Measurements from ENCODE around the gene VPS13C. TPM values are rescaled to one million over a fixed set of nuclear protein-coding genes. Genes with fewer than 3 reads are reported as not detected.

VPS13C gene
- total and polyA plus RNA-seq, 2 donors (not counting 3 experiments of a cell fraction or from before 2014, with no cell fraction given), result 10.8 to 60.3 TPM

GRCh38 chr15:62090988-62091387 is 30.7 kb upstream of the VPS13C start:
- H3K27me3 ChIP-seq (ENCODE audit: control insufficient read depth in 2 of 2, insufficient read depth in 2 of 2, low read length in 2 of 2), result no peaks in the 10 kb centered on the region
- H3K9ac ChIP-seq (replicated peaks; ENCODE audit: extremely low read depth, insufficient read depth, low read length), result no peak overlapping the region
- H3K9me1 ChIP-seq (replicated peaks; ENCODE audit: control insufficient read depth, extremely low read depth, insufficient read depth, low read length), result no peaks in the 10 kb centered on the region
- no peak for TF ChIP-seq POLR2A (IDR thresholded peaks at IDR 0.05; ENCODE audit: low read depth, low read length)
- no peak for TF ChIP-seq GATA2 (IDR thresholded peaks at IDR 0.05; ENCODE audit: insufficient read depth, insufficient read length, low read depth, low read length)
- no peak for TF ChIP-seq EZH2 (IDR thresholded peaks at IDR 0.05; ENCODE audit: borderline replicate concordance, low read depth, low read length, severe bottlenecking)
- no peak for TF ChIP-seq MYC (IDR thresholded peaks at IDR 0.05; ENCODE audit: low read depth, low read length)
- no peak for TF ChIP-seq FOS (IDR thresholded peaks at IDR 0.05; ENCODE audit: borderline replicate concordance, insufficient read depth, low read length)
- no peak for TF ChIP-seq POLR2AphosphoS5 (IDR thresholded peaks at IDR 0.05; ENCODE audit: insufficient read depth, low read depth, low read length)
- no peak for TF ChIP-seq JUN (IDR thresholded peaks at IDR 0.05; ENCODE audit: borderline replicate concordance, insufficient read depth, insufficient read length, low read depth)
- no peak for TF ChIP-seq CTCF (IDR thresholded peaks at IDR 0.05; ENCODE audit: extremely low read depth in 1 of 2, insufficient read depth in 1 of 2, low read depth in 1 of 2, low read length in 2 of 2)
- no peak for TF ChIP-seq MAX (IDR thresholded peaks at IDR 0.05; ENCODE audit: insufficient read depth, insufficient read length)
- ChIA-PET CTCF (interaction anchor here (1.1 to 2.4 kb wide), 3 partner anchors 13 to 35 kb away, joined by 4 to 9 read pairs (median 5); no protein-coding TSS in a partner anchor), POLR2A (no interaction called here)
- peaks cover 14% of the 10 kb centered on the region for H3K4me1 ChIP-seq (ENCODE audit: control insufficient read depth, extremely low read depth, insufficient read depth, low read length)
- dilution Hi-C loops (cut with MboI; ENCODE audit: extremely low pct_ligation_motif_present, low sequenced_read_pairs), result no loop called here
- no peaks in the 10 kb centered on the region for H3K9me3 ChIP-seq (replicated peaks; ENCODE audit: control insufficient read depth, insufficient read depth, low read length)
- DNase-seq (ENCODE audit: low read depth, low spot score), result no peak
- no peak overlapping the region for H3K27ac ChIP-seq (ENCODE audit: insufficient read depth, low read depth, low read length)
- H3K79me2 ChIP-seq (ENCODE audit: control insufficient read depth, insufficient read depth, low read length), result no peaks in the 10 kb centered on the region
- no peak for FAIRE-seq
- H3K4me3 ChIP-seq (replicated peaks in 1 of 3; ENCODE audit: insufficient read depth in 1 of 3, low read depth in 1 of 3, low read length in 3 of 3), result no peak overlapping the region
- intact Hi-C loops (cut with micrococcal nuclease), result no loop called here
- no peaks in the 10 kb centered on the region for H3K36me3 ChIP-seq (ENCODE audit: control insufficient read depth in 2 of 2, extremely low read depth in 1 of 2, insufficient read depth in 2 of 2, low read length in 2 of 2)
- no peak overlapping the region for H2AFZ ChIP-seq (ENCODE audit: low read depth, low read length)
- BruUV-seq (replicated peaks), result no TSS peak
- H4K20me1 ChIP-seq (replicated peaks; ENCODE audit: control insufficient read depth, extremely low read depth, insufficient read depth, low read length), result no peaks in the 10 kb centered on the region
- no peak overlapping the region for H3K4me2 ChIP-seq (ENCODE audit: insufficient read depth, low read length)

Measured in endothelial cell of umbilical vein (primary cell).